Measurements from ENCODE around the gene TNFSF18. TPM values are rescaled to one million over a fixed set of nuclear protein-coding genes. Genes with fewer than 3 reads are reported as not detected.

TNFSF18 gene, protein sequence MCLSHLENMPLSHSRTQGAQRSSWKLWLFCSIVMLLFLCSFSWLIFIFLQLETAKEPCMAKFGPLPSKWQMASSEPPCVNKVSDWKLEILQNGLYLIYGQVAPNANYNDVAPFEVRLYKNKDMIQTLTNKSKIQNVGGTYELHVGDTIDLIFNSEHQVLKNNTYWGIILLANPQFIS
- total RNA-seq (ENCODE audit: low replicate concordance): 0.12 and 0.60 TPM in 2 replicates

DNA sequence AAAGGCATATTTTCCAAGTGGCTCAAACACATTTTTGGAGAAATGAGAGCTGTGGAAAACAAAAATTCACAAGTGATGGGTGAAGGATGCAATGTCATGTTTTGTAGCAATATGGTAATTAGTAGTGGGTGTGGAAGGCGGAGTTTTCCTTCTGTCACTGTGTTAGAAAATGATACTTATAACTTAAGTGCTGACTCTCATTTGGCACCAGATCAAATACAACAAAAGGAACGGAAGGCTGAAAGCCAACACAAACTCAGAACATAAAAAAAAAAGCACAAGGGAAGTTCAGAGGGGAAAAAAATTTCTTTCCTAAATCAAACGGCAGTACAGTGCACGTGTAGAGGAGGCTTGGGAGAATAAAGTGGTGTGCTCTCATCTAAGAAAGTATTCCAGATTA is at the start of gene TNFSF18:
Gene TNFSF18 (minus strand): TSS at position 77 of the 400 bp plus-strand sequence. CDS start 45 bp downstream, at position 32.

Other genes with a start within 250 kb of the TNFSF18 start
- 0.70 and 17.2 TPM in 2 replicates for gene TNFSF4, start 156.4 kb upstream of the TNFSF18 start, total RNA-seq (ENCODE audit: low replicate concordance)